IPS-NIHi7 (cell line): ENCODE measurements around the gene NF2.

Source experiments
- DNase-seq: peaks from one replicate; pipeline ENCODE4 v3.0.0; 2012; ENCODE audit warnings: mixed read lengths; ENCODE audit errors: extremely low spot score

Gene NF2

GRCh38 chr22:29668673-29669072 lies 65.2 kb downstream of the NF2 start:
- DNase-seq = no peak

- no peak for DNase-seq
Measured at GRCh38 chr22:29670626-29671025, 67.2 kb downstream of the NF2 start.

- DNase-seq = no peak
Measured at GRCh38 chr22:29673361-29674066, 70.1 kb downstream of the NF2 start.

- no peak for DNase-seq
Measured at GRCh38 chr22:29674121-29674520, 70.7 kb downstream of the NF2 start.

GRCh38 chr22:29679316-29679715 lies 75.9 kb downstream of the NF2 start:
- no peak for DNase-seq

- DNase-seq = no peak
Measured at GRCh38 chr22:29683536-29683935, 80.1 kb downstream of the NF2 start.

GRCh38 chr22:29684244-29684643 lies 80.8 kb downstream of the NF2 start:
- DNase-seq = no peak

- DNase-seq = no peak
Measured at GRCh38 chr22:29689206-29689879, 85.9 kb downstream of the NF2 start.

- peak; percentile 82 for DNase-seq
Measured at GRCh38 chr22:29689880-29690213, 86.4 kb downstream of the NF2 start.

GRCh38 chr22:29690476-29690875 lies 87.0 kb downstream of the NF2 start:
- no peak for DNase-seq

- peak; percentile 52 for DNase-seq
Measured at GRCh38 chr22:29691636-29692326, 88.3 kb downstream of the NF2 start.

- no peak for DNase-seq
Measured at GRCh38 chr22:29692327-29692640, 88.9 kb downstream of the NF2 start.

- no peak for DNase-seq
Measured at GRCh38 chr22:29693161-29693560, 89.7 kb downstream of the NF2 start.

GRCh38 chr22:29693671-29694070 lies 90.2 kb downstream of the NF2 start:
- DNase-seq = no peak

- DNase-seq = no peak
Measured at GRCh38 chr22:29695129-29695926, 91.9 kb downstream of the NF2 start.

GRCh38 chr22:29697853-29698598 lies 94.6 kb downstream of the NF2 start:
- DNase-seq = no peak

GRCh38 chr22:29700206-29700899 lies 96.9 kb downstream of the NF2 start:
- DNase-seq = no peak

GRCh38 chr22:29700900-29701154 lies 97.4 kb downstream of the NF2 start:
- DNase-seq = no peak

- peak; percentile 67 for DNase-seq
Measured at GRCh38 chr22:29701155-29701999, 97.9 kb downstream of the NF2 start.
